Measurements from ENCODE around the gene GRM5.

- TF ChIP-seq POLR2A (IDR thresholded peaks at IDR 0.05; ENCODE audit: low read depth, low read length) (no peak), POLR2AphosphoS5 (IDR thresholded peaks at IDR 0.05; ENCODE audit: low read depth, low read length) (no peak), TAF1 (IDR thresholded peaks at IDR 0.05; ENCODE audit: borderline replicate concordance, low read depth, low read length) (no peak)
Observed at GRCh38 chr11:88529426-88529825, 536.4 kb downstream of the GRM5 start.
